GM18499 (cell line): Measurements from ENCODE around the gene MAPK12.
"Not testable (repeated sequence)": the region's sequence is repeated elsewhere in the genome, so short reads cannot be mapped to it uniquely, and the experiment has no call there.

Experiments
- ATAC-seq: cut with Tn5 transposase; IDR thresholded peaks from one replicate; pipeline ENCODE4 v1.9.1; 2021; ENCODE audit warnings: moderate number of reproducible peaks; ENCODE audit not compliant: insufficient read depth, unreplicated experiment

MAPK12 gene

DNA sequence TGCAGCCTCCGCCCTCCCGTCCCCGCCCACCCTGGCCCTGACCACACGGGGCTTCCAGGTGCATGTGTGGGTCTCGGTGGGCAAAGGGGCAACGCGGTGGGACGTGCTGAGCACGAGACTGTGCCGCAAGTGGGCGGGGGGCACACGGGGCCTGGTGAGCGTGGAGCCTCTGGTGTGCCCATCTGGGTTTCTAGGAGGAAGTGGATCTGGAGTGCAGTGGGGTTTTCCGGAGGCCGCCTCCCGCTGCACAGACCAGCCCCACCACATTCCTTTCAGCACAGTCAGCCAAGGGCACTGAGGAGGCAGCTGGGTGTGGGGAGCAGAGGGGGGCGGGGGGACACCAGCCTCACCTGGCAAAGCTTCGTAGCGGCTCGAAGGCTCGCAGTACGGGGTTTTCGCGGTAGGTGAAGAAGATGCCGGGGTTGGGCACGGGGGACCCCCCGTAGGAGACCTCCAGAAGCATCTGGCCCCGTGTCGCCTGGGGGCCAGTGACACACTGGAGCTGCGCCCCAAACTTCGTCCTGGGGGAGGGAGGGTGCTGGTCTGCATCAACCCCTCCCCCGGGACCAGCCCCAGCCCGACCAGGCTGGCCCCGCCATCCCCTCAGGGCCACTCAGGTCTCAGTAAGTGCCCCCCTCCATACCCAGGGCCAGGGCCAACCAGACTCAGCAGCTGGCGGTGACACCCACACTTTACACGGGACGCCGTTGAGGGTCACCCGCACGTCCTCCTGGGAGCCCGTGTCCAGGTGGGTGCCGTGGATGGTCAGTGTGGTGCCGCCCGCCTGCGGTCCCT lies 21.1 kb upstream of the MAPK12 start:
- no peak for ATAC-seq

DNA sequence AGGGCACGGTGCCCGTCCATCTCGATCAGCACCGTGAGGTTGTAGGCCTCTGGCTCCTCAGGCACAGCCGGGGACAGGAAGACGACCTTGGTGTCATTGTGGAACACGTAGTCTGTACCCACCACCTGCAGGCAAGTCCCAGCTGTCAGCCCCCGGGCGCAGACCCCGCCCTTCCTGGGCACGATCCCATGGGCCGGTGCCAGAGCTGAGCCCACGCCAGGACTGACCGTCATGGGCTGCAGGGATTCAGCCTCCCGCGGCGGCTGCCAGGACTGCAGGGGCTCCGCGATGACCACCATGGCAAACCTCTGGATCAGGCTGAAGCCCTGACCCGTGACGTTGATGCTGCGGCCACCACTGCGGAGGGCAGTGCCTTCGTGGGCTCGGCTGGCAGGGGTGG lies 20.5 kb upstream of the MAPK12 start:
- no peak for ATAC-seq

GRCh38 chr22:50281384-50281760 lies 19.9 kb upstream of the MAPK12 start:
- no peak for ATAC-seq

- ATAC-seq, result no peak
These were observed 19.4 kb upstream of the MAPK12 start for GRCh38 chr22:50280708-50281383.

GRCh38 chr22:50280022-50280707 lies 18.7 kb upstream of the MAPK12 start:
- ATAC-seq, result no peak

DNA sequence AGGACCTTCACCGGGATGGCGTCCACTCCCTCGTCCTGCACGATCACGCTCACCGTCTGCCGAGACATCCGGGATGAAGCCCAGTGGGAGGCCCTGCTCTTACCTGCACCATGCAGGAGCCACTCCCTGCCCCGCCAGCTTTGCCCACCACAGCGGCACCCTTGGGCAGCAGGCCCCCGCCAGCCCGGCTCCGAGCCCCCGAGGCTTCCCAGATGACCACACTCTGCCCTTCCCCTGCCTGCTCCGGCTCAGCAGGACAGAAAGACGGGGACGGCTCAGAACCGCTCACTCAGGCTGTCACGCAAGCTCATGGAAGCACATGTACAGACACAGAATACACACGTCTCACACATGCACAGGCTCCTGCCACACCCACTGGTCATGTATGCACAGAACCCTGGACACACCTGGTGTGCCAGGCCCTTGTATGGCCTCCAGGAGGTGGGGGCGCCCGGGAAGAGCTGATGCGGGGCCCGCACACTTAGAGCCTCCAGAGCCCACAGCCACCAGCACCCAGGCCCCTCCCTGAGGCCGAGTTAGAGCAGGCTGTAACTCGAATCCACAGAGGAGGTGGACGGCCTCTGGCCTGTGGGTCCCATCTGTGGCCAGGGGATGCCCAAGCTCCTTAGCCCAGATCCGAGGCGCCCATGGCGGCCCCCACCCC lies 17.6 kb upstream of the MAPK12 start:
- no peak for ATAC-seq

DNA sequence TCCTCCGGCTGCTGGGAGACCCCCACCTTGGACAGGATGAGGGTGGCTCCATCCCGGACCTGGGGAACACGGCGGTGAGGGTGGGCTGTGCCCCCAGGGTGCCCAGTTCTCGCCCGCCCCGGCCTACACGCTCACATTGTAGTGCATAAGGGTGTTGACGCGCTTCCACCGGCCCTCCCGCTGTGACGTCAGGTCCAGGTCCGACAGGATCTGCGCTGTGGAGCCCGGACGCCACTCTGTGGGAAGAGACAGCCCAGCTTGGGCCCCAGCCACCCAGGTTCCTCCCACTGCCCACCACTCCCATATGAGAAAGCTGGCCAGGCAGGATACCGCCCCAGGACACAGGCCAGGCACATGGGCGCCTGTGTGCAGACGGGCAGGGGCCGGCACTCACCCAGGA lies 17.0 kb upstream of the MAPK12 start:
- ATAC-seq, result no peak

GRCh38 chr22:50277761-50278160 lies 16.3 kb upstream of the MAPK12 start:
- no peak for ATAC-seq

GRCh38 chr22:50276143-50276542 lies 14.7 kb upstream of the MAPK12 start:
- ATAC-seq, result no peak

- ATAC-seq, result no peak
These were observed 13.9 kb upstream of the MAPK12 start for GRCh38 chr22:50275181-50276055.

- ATAC-seq, result no peak
These were observed 13.3 kb upstream of the MAPK12 start for GRCh38 chr22:50274771-50275170.

- ATAC-seq, result no peak
These were observed 12.8 kb upstream of the MAPK12 start for GRCh38 chr22:50274311-50274710.

DNA sequence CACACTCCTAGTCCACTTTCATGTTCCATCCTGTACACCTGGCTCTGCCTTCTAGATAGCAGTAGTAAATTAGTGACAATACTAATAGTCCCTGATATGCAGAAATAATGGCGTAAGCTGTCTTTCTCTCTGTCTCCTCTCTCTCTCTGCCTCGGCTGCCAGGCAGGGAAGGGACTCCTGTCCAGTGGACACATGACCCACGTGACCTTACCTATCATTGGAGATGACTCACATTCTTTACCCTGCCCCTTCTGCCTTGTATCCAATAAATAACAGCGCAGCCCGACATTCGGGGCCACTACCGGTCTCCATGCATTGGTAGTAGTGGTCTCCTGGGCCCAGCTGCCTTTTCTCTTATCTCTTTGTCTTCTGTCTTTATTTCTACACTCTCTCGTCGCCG lies 12.3 kb upstream of the MAPK12 start:
- ATAC-seq, result not testable (repeated sequence)

GRCh38 chr22:50273352-50273751 lies 11.9 kb upstream of the MAPK12 start:
- not testable (repeated sequence) for ATAC-seq

GRCh38 chr22:50272044-50272802 lies 10.7 kb upstream of the MAPK12 start:
- no peak for ATAC-seq

DNA sequence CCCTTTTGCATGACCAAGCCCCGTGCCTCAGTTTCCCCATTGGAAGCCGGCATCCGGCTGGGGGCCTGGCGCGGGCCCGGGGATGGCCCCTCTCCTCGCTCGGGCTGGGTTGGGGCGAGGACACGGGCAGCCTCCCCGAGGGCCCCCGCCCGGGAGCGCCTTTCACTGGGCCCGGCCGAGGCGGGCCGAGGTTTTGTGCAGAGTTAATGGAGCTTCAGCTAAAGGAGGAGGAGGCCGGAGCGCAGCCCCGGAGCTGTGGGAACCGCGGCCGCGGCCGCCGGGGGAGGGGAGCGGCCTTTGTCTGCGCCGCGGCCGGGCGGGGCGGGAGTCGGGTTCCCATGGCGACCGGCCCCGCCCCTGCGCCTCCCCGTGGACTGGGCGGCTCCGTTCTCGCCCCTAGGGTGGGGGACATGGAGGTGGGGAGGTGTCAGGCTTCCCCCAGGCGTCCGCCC lies 10.1 kb upstream of the MAPK12 start:
- ATAC-seq, result no peak

DNA sequence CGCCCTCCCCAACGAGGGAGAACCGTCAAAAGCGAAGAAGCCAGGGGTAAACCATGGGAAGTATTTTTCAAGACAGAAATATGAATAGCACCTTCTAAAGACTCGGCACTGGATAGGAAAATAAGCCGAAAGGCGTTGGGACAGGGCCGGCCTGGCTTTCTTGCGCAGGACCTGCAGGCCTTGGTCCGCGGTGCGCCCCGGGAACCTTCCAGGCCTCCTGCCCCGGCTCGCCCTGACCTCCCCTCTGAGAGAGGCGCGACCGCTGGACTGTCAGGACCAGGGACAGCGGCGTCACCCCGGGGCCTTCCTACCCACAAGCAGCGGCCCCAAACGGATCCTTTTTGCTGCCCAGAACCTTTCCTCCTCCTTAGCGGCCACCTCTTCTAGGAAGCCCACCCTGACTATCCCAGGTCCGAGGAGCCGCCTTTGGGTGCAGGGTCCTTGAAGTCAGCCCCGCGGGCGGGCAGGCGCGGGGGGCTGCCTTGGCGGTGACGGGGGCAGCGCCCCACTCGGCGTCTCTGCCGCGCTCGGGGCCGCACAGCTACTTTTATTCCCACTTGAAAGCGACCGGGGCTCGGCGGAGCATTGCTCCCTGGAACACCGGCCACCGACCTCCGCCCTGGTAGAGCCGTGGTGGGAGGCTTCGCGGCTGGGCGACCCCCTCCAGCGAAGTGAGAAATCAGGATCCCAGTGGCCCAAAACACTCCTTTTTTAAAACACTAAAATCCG lies 9.3 kb upstream of the MAPK12 start:
- ATAC-seq, result no peak

DNA sequence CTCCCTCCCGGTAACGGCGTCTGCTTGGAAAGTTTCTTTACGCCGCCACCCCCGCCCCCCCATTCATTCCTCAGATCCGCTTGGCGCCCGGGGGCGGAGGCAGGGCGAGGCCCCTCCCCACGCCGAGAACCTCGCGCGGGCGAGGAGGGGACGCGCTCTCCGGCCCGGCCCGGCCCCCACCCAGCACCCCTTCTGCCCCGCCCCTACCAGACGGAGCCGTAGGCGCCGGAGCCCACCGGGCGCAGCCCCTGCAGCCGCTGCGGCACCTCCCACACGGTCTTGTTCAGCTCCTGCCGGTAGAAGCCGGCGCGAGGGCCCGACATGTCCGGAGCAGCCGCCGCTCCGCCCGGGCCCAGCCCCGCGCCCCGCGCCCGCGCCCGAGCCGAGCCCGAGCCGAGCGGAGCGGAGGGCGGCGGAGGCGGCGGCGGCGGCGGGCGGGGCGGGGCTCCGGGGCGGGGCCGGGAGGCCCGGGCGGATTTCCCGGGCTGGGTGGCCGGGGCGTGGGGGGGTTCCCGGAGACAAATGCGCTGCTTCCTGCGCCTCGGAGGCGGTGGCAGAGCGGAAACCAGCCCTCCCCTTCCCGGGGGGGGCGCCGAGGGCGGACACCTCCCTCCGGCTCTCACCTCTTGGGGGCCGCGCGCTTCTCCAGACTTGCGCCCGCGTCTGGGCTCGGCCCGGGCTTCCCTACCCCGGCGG lies 8.6 kb upstream of the MAPK12 start, which contains the start of gene MAPK11:
MAPK11 (minus strand) TSS at position 411 of the 696 bp plus-strand sequence; CDS start at position 323, 88 bp downstream.
- ATAC-seq, result no peak
